ENCODE data around the gene TMEM139.
"Not testable (repeated sequence)": the region's sequence is repeated elsewhere in the genome, so short reads cannot be mapped to it uniquely, and the experiment has no call there.

TMEM139 gene

DNA sequence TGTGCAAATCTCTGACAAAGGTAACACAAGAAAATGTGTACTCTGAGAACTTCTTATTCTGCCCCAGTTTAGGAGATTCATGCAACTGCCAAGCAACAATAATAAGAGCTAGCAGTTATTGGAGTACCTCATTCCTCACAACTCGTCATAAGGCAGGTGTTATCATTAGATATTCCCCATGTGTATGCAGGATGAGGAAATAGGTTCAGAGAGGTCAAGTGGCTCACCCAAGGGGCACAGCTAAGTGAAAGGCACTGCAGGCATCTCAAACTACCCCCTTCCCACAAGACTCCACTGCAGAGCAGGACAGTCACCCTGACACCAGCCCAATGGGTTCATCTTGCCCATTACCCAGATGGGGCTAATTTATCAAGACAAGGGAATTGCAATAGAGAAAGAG is 22.9 kb upstream of the TMEM139 start:
- no peak for DNase-seq

DNA sequence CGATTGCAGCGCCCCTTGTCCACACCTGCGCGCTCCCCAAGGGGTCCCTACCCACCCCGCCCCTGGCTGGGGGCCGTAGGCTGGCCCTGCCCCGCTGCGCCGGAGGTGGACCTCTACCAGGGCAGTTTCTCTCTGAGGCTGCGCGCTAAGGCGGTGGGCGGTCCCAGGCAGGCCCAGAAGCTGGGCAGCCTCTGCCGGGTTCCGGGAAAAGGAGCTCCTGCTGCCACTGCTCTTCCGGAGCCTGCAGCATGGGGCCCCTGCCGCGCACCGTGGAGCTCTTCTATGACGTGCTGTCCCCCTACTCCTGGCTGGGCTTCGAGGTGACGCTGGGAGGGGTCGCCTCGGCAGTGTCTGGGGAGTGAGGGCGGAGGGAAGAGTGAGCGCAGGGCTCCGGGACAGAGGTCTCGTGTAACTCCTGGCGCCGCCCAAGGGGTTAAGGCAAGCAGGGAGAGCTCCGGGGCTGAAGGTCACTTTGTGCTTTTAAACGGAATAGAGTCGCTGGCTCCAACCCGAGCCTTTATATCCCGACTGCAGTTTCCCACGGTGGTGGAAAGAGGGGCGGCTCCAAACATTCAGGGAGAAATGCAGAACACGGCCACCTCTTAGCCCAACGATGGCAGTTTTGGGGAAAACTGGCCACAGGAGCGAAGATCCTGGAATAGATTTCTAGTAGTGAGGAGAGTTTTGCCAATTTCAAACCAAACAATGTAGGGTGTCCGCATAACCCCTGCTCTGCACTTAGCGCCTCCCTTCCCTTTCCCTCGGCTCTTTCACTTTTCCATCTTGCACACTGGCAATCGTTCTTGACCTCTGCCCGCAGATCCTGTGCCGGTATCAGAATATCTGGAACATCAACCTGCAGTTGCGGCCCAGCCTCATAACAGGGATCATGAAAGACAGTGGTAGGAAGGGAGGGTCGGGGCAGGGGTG is 21.2 kb upstream of the TMEM139 start, which contains the start of gene GSTK1:
Gene GSTK1 (plus strand): TSS at position 176 of the 930 bp plus-strand sequence. CDS start 73 bp downstream, at position 249.
- peak; percentile 84 for DNase-seq

DNA sequence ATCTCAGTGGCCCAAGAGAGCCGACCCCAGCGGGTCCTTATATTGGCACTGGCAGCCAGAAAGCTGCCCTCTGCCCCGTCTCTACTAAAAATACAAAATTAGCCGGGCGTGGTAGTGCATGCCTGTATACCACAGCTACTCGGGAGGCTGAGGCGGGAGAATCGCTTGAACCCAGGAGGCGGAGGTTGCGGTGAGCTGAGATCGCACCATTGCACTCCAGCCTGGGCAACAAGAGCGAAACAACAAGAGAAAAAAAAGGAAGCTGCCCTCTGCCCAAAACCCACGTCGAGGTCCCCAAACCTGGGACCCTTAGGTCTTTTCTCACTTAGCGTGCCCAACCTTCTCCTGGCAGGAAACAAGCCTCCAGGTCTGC is 20.6 kb upstream of the TMEM139 start:
- not testable (repeated sequence) for DNase-seq

DNA sequence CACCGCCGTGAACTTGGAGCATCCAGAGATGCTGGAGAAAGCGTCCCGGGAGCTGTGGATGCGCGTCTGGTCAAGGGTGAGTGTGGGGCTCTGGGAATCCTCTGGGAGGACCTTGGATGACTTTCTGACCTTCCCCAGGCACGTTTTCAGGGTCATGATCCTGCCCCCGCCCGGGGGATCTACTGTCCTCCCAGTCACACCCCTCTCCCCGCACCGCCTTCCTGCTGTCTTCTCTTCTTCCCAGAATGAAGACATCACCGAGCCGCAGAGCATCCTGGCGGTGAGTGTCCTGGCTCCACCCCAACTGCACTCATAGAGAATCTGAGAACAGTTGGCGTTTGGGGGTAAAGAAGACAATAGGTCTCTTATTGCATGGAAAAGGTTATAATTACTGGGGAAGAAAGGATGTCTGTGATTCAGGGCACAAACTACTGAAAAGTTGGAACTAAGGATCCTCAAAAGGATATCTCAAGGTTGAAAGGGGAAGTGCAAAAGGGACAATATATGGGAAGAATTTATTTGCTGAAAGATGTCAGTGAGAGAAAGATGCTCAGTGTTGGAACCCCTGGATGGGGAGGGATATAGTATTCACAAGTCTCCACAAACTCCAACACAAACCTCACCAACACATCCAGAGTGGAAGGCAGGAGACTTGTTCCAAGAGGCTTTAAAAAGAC is 19.6 kb upstream of the TMEM139 start:
- DNase-seq: no peak

DNA sequence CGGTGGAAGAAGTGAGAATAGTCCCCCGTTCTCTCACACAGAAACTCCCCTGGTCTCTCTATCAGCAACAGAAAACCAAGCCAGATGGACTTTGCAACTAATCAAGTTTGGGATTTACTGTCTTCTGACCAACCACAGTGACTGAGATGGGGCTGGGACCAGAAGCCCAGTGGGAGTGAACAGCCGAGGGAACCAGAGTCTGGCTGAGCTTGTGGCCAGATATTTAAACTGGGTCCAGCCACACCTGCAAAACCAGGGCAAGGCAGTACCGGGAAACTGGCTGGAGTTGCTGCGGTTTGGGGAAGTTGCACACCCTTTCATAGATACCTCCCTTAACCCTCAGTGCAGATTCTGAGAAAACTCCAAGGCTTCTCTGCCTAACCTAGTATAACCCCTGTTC is 15.5 kb upstream of the TMEM139 start:
- DNase-seq: no peak

DNA sequence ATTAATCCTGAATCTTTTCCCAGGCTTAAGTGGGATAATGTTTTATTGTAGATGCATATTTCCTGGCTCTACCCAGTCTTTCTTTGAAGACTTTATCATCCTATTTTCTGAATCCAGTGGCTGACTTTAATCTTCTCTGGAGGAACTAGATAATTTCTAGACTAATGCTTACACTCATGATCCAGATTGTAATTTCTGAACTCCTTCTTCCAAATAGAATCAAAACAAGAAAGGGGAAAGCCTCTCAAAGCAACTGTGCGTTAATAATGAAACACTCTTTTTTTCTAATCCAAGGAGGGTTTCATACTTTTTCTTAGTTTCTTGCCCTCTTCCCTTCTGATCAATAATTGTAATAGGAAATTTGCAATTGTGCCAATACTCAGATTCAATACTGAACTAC is 13.5 kb upstream of the TMEM139 start:
- no peak for DNase-seq

DNA sequence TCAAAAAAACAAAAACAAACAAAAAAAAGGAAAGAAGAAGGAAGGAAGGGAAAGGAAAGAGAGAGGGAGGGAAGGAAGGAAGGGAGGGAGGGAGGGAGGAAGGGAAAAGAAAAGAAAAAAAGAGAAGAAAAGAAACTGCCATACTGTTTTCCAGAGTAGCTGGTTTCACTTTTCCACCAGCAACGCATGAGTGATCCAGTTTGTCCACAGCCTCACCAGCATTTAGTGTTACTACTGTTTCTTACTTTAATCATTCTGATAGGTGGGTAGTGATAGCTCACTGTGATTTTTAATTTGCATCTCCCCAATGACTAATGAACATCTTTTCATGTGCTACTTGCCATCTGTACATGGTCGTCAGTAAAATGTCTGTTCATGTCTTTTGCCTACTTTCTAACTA is 11.9 kb upstream of the TMEM139 start:
- DNase-seq: no peak

DNA sequence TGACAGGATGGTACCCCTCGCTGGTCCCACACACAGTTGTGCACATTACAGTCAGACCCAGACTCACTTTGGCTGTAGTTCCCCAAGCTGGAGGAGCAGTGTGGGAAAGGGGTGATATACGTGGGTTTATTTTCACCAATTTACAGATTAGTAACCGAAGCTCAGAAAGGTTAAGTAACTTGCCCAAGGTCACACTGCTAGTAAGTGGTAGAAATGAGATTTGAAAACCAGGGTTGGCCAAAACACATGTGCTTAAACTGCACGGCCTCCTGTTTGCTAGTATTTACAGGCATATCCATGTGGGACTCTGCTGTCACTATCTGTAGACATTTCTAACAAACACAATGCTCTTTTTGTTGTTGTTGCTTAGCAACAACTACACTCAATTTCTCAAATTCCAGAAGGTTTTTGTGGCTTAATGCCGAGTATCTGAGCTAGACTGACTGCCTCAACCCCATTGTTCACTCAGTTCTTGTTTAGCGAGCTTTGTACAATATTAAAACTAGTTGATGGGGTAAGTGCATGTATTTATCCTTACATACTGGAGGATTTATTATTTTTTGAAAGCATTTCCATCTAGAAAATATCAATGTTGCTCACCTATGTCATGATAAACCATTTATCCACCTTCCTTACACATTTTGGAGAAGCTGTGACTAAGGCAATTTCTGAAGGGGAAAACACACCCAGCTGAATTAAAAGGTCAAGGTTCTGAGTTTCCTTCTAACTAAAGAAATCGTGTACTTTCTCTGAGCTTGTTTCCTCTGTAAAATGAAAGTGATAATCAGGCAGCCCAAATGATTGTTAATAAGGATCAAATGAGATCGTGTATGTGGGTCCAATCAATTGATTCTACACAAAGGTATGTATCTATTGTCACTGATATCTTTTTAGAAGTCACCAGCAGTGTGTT is 5.3 kb upstream of the TMEM139 start:
- DNase-seq: no peak

DNA sequence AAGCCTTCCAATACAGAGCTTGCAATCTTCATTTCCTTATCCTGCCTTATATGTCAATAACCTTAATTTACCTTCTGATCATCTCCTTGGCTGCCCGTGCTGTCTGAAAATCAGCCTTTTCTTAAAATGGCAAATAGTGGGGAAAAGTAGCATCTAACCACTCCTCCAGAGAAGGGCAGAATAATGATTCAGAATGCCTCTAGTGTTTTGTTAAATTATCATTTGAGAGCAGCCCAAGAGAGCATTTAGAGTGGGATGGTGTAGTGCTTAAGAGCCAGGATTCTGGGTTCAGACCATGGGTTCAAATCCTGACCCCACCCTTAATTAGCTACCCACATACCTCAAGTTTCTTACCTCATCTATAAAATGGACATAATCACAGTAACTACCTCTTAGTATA is 4.6 kb upstream of the TMEM139 start:
- DNase-seq: no peak

DNA sequence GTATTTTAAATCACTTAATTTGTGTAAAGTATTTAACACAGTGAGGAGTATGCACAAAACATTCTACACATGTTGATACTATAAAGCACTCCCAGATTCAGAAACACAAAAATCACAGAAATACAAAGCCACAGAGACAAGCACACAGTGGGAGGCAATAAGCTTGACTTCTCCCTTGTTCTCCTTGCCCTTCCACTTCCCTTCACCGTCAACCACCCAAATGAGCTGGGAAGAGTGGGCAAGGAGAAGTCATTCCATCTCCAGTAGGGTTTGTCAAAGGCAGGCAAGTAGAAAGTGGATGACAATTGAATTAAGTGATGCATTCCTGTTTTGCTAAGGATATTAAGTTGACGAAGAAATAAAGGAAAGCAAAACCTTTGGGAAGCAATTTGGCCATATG is 4.2 kb upstream of the TMEM139 start:
- DNase-seq: no peak

DNA sequence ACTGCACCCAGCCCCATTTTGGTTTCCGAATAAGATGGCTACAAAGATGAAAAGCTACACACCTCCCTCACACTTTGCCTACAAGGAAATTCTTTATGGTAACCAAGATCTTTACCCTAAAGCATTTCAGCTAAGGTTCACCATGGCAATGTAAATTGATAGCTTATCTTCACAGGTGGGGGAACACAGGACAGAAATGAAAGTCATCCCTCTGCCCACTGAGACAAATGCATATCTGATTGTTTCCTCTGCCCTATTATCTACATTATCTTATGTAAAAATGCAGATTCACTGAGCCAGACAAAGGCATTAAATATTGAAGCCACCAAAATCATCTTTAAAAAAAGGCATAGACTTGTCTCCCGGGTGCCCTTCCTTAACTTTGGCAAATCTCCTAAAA is 3.2 kb upstream of the TMEM139 start:
- DNase-seq: no peak

DNA sequence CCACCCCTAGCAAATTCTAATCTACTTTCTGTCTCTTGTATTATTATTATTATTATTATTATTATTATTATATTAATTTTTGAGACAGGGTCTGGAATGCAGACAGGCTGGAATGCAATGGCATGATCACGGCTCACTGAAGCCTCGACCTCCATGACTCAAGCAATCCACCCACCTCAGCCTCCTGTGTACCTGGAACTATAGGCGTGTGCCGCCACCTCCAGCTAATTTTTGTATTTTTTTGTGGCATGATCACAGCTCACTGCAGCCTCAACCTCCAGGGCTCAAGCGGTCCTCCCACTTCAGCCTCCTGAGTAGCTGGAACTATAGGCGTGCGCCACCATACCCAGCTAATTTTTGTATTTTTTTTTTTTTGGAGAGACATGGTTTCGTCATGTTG is 2.6 kb upstream of the TMEM139 start:
- no peak for DNase-seq

DNA sequence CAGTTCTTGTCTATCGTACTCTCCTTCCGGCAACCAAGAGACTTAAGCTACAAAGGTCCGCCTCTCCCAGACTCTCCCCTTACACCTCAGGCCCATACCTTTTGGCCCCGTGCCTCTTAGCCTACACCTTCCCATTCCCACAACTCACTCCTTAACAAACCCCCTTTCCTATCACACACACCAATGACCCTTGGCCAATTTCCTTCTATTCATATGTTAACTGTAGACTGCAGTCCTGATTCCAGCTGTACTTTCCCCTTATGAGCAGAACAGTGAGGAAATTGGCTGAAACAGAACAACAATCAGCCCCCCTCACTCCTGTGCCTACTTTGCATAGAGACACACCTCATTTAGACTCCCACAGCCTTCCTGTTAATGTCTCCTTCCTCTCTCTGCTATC is 1.4 kb upstream of the TMEM139 start:
- no peak for DNase-seq

DNA sequence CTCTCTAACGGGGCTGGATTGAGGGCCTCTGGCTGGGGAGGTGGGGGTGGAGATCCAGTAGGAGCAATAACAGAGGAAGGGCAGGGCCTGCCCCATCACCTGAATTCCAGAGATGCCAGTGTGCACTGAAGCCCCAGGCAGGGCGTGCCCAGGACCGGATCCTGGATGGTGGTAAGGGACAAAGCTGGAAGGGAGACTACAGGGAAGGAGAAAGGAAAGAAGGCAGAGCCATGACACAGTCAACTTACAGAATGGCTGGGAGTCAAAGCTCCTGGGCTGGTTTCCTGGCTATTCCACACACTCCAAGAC is 666 bp downstream of the TMEM139 start:
- DNase-seq: no peak

DNA sequence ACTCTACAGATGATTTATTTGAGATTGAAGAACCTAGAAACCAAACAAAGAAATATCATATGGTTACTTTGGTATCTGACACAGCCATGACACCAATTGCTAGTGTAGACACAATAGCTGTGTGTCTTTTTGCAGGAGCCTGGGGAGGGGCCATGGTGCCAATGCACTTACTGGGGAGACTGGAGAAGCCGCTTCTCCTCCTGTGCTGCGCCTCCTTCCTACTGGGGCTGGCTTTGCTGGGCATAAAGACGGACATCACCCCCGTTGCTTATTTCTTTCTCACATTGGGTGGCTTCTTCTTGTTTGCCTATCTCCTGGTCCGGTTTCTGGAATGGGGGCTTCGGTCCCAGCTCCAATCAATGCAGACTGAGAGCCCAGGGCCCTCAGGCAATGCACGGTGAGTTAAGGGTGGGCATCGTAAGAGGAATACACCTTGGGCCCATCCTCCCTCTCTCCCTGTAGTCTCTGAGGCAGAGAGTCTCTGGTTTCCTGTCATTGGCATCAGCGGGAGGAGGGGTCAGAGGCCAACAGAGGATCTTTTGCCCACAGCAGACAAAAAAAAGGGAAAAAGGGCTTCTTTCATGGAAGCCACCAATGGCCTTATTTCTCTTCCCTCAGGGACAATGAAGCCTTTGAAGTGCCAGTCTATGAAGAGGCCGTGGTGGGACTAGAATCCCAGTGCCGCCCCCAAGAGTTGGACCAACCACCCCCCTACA is 1.2 kb downstream of the TMEM139 start:
- no peak for DNase-seq

DNA sequence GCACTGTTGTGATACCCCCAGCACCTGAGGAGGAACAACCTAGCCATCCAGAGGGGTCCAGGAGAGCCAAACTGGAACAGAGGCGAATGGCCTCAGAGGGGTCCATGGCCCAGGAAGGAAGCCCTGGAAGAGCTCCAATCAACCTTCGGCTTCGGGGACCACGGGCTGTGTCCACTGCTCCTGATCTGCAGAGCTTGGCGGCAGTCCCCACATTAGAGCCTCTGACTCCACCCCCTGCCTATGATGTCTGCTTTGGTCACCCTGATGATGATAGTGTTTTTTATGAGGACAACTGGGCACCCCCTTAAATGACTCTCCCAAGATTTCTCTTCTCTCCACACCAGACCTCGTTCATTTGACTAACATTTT is 1.7 kb downstream of the TMEM139 start:
- no peak for DNase-seq

DNA sequence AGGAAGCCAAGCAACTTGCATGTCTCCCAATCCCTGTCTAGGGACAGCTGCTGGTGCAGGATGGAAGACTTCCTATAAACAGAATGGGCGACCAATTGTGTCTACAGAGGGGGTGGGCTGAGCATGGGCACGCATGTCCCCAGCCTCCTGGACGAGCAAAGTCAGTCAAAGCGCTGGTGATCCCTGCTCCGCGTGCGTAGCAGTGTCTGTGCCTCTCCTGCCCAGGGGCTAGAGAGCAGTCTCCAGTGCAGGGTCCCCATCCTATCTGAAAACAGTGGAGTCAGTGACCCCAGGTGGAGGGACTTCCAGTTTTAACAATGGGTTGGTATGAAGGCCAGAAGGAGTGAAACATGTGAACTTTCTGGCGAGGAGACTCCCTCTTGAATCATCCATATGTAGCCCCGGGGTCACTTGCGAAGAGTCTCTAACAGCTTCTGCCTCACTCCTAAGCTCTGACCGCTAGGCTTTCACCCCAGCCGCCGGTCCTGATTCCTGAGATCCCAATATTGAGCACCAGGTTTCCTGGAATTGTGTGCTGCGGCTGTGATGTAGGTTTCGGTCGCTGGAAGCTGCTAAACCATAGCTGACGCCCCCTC is 2.7 kb downstream of the TMEM139 start:
- DNase-seq: no peak

DNA sequence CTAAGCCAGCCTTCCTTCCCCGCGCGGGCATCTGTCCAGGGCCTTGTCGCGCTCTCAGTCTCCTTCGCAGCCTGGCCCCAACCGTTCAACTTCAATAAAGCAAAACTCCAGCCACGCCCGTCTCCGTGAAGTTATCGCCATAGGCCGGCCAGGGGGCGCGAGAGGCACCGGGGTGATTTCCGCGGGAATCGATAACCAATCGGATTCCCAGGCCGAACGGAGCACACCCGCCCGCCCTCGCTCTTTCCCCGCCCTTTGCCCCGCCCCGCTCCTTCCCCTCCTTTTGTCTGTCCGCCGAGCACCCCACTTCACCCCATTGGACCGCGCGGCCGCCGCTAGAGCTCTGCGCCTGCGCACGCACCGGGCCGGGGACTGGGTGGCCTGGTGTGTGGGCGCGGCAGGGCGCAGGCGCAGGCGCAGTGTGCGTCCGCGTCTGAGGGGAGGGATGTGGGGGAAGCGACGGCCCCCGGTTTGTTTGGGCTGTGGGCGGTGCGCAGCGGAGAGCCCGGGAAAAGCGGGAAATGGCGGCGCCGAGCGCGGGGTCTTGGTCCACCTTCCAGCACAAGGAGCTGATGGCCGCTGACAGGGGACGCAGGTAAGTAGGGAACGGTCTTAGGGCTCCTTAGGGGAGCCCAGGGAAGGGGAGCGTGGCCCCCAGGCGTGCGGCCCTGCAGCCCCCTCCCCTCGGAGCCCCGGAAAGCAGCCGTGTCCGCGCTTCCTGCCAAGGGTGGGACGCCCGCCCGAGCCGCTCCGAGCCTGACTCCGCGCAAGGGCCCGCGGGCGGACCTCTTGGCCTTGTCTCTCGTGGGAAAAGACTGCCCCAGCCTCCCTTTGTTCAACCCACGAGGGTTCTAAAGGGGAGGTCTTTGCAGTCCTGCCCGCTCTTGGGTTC is 3.4 kb downstream of the TMEM139 start, which contains the start of gene CASP2:
Gene CASP2 (plus strand): TSS at position 417 of the 892 bp plus-strand sequence. CDS start 105 bp downstream, at position 522.
- peak; percentile 99 for DNase-seq

DNA sequence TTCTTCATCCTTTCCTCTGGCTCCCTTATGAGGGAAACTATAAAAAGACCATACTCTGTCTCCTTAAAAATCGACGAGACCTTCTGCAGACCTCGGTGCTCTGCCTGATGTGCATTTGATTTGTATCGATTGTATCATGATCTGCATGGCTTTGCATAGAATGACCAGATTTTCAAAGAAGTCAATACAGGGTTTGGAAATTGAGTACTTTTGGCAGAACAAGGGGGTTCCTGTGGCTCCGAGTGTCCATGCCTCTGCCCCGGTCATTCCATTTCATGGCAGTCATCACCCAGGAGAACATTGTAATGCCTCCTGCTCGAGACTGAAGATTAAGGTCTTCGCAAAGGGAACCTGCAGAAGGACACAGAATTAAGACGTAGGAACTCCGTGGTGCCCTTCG is 4.1 kb downstream of the TMEM139 start:
- DNase-seq: no peak

DNA sequence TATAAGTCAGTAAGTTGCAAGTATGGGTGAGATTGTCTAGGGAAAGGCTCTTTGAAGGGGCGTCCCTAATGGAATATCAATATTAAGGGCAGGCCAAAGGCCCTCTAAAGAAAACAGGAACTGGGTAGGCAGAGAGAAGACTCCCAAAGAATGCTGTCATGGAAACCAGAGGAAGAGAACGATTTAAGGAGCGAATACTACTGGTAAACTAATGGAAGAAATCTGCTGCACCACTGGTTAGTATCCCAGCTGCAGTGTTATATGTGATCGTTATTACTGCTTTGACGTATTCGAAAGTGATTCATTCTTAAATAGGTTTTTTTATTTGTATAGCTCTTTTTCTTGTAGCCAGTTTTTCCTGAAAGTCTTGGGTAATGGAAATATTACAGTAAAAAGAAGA is 4.7 kb downstream of the TMEM139 start:
- DNase-seq: no peak

DNA sequence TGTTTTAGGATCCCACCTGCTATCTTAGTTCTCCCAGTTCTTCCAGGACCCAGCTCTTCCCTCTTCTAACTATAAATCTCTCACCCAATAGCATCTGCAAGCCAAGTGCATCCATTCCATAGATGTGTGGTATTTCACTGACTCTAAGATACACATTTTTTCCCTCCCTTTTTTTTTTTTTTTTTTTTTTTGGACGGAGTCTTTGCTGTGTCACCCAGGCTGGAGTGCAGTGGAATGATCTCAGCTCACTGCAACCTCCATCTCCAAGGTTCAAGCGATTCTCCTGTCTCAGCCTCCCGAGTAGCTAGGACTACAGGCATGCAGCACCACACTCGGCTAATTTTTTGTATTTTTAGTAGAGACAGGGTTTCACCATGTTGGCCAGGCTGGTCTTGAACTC is 5.1 kb downstream of the TMEM139 start:
- DNase-seq: not testable (repeated sequence)

All from stimulated activated CD4-positive, alpha-beta T cell treated with anti-CD3 and anti-CD28 coated beads, Interleukin-4, amount 100 ng/mL, for 1 hour (primary cell).